ENCODE results near the gene PTBP3. TPM values are rescaled to one million over a fixed set of nuclear protein-coding genes. Genes with fewer than 3 reads are reported as not detected.

PTBP3 gene
- total RNA-seq, 2 donors from 2014 or later, result 83.3 to 94.8 TPM

DNA sequence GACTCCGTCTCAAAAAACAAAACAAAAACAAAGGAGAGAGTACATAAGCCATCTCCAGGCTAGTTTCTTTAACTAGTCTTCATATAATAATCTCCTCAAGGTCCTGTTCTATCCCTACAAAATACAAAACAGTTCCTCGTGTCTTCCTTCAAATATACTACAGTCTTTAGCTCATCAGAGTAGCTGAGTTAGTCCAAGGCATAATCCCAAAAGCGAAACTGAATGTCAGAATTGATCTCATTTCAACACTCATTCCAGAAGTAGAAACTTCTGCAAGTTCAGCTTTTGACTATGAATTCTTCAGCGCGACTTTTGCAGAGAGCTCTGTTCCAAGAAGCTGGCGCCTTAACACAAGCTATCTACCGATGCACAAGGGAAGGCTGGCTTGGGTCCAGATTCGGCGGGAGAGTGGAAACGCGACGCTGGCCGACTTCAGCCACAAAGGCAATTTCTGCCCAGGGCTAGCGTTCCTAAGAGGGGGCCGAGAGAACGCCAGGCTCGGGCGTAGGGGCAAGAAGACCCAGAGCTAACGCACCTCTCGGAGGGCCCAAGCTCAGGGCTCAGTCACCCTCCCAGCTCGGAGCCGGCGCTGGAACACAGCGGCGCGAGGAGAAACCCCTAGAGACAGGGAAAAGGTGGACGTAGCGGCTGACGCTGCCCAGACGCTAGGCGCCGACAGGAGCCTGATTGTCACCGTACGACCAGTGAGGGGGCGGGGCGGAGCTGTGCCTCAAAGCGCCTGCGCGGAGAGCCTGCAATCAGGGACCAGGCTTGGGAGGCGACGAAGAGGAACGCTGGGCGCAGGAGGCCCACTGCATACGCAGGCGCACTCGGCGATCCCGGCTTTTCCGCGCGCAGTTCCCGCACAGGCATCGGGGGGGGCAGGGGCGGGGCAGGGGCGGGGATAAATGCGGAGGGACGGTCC lies 46.0 kb upstream of the PTBP3 start:
- no peaks in the 10 kb centered on the region for H3K27me3 Mint-ChIP-seq (ENCODE audit: insufficient read depth)
- Histone ChIP-seq H3K27ac (ENCODE audit: low read depth, low read length) (peak overlapping the region; percentile 98), H3K4me1 (ENCODE audit: control insufficient read depth, insufficient read depth, low read length) (no peaks in the 10 kb centered on the region), H3K27me3 (ENCODE audit: control insufficient read depth, insufficient read depth, low read length, poor library complexity, severe bottlenecking) (no peaks in the 10 kb centered on the region), H3K9me3 (ENCODE audit: control insufficient read depth, low read length) (no peaks in the 10 kb centered on the region), H3K4me3 (ENCODE audit: low read length) (peak overlapping the region; percentile 96), H3K9ac (ENCODE audit: extremely low read depth, low read length, poor library complexity, severe bottlenecking) (peak overlapping the region; percentile 86), H3K36me3 (ENCODE audit: control insufficient read depth, insufficient read depth, low read length) (no peaks in the 10 kb centered on the region)
- H3K4me1 Mint-ChIP-seq, result peaks cover 21% of the 10 kb centered on the region
- H3K36me3 Mint-ChIP-seq (ENCODE audit: low read depth), result no peaks in the 10 kb centered on the region
- peak overlapping the region; percentile 100 for H3K27ac Mint-ChIP-seq
- peak overlapping the region; percentile 84 for H3K4me3 Mint-ChIP-seq
- H3K9me3 Mint-ChIP-seq, result no peaks in the 10 kb centered on the region
- DNase-seq, result peak; percentile 100
- 3 to 10% methylated on average over 18 to 57 of the region's 57 CpGs for WGBS, 2 experiments (ENCODE audit: insufficient coverage in 1 of 2, insufficient read length in 1 of 2)
- TF ChIP-seq, protein P1, sequence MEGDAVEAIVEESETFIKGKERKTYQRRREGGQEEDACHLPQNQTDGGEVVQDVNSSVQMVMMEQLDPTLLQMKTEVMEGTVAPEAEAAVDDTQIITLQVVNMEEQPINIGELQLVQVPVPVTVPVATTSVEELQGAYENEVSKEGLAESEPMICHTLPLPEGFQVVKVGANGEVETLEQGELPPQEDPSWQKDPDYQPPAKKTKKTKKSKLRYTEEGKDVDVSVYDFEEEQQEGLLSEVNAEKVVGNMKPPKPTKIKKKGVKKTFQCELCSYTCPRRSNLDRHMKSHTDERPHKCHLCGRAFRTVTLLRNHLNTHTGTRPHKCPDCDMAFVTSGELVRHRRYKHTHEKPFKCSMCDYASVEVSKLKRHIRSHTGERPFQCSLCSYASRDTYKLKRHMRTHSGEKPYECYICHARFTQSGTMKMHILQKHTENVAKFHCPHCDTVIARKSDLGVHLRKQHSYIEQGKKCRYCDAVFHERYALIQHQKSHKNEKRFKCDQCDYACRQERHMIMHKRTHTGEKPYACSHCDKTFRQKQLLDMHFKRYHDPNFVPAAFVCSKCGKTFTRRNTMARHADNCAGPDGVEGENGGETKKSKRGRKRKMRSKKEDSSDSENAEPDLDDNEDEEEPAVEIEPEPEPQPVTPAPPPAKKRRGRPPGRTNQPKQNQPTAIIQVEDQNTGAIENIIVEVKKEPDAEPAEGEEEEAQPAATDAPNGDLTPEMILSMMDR (conservative IDR thresholded peaks at IDR 0.05), result no peak

DNA sequence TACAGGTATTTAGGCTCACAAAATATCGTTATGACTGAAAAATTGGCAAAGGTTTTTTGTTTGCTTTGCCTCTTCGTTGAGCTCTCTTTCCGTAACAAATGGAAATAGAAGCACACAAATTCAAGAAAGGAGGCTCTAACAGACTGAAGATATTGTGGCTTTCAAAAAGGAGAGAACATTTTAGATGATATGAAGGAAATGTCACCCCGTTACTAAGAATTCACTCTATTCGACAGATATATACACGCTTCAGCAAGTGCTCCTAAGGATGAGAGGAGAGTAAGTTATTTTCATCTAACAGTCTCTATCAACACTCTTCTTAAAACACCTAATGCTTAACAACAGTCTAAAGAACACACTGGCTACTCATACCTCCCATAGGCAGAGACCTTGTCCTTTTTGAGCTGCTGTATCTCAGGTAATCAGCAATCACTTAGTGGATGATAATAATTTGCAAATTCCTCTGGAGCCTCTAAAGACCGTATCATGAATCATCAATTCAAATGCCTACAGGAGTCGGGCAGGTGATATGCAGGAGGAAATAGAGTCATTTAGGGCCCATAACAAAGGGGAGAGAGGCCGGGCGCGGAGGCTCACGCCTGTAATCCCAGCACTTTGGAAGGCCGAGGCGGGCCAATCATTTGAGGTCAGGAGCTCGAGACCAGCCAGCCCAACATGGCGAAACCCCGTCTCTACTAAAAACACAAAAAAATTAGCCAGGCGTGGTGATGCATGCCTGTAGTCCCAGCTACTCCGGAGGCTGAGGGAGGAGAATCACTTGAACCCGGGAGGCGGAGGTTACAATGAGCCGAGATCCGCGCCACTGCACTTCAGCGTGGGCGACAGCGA lies 45.1 kb upstream of the PTBP3 start:
- peak overlapping the region; percentile 98 for H3K27ac ChIP-seq (ENCODE audit: low read depth, low read length)
- Mint-ChIP-seq H3K27me3 (ENCODE audit: insufficient read depth) (no peaks in the 10 kb centered on the region), H3K9me3 (no peaks in the 10 kb centered on the region), H3K36me3 (ENCODE audit: low read depth) (no peaks in the 10 kb centered on the region), H3K27ac (peak overlapping the region; percentile 100), H3K4me1 (peaks cover 21% of the 10 kb centered on the region), H3K4me3 (peak overlapping the region; percentile 84)
- no peaks in the 10 kb centered on the region for H3K36me3 ChIP-seq (ENCODE audit: control insufficient read depth, insufficient read depth, low read length)
- peak; percentile 51 for DNase-seq
- peak overlapping the region; percentile 96 for H3K4me3 ChIP-seq (ENCODE audit: low read length)
- H3K27me3 ChIP-seq (ENCODE audit: control insufficient read depth, insufficient read depth, low read length, poor library complexity, severe bottlenecking), result no peaks in the 10 kb centered on the region
- WGBS, 2 experiments (ENCODE audit: insufficient coverage in 1 of 2, insufficient read length in 1 of 2), result 77 to 82% methylated on average over 19 to 27 of the region's 27 CpGs
- peak overlapping the region; percentile 86 for H3K9ac ChIP-seq (ENCODE audit: extremely low read depth, low read length, poor library complexity, severe bottlenecking)
- H3K4me1 ChIP-seq (ENCODE audit: control insufficient read depth, insufficient read depth, low read length), result no peaks in the 10 kb centered on the region
- TF ChIP-seq, protein P1 (conservative IDR thresholded peaks at IDR 0.05), result no peak
- no peaks in the 10 kb centered on the region for H3K9me3 ChIP-seq (ENCODE audit: control insufficient read depth, low read length)

DNA sequence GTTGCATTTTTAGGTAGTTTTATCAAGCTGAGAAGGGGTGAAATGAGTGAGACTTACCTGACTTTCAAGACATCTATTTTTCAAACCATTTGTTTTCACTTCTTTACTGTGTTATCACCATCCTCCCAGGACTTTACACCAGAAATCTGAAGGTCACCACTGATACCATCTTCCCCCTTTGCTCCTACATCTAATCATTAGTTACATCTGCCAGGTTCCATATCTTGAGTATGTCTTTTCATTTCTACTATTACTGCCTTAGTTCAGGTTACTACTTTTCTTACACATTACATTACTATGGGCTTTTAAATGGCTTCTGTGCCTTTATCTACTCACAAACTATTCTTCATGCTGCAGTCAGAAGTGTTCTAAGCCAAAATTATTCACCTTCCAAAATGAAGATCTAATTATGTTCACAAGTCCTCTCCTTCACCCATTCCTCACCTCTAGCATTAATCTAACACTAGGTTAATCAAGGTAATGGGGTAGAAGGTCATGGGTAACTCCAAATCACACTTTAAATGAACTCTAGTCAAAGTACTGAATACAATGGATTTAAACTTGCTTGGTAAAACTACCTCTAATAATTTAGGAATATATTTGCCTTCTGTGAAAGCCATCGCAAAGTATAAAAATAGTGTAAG lies 44.4 kb upstream of the PTBP3 start:
- no peaks in the 10 kb centered on the region for H3K27me3 Mint-ChIP-seq (ENCODE audit: insufficient read depth)
- H3K36me3 Mint-ChIP-seq (ENCODE audit: low read depth), result no peaks in the 10 kb centered on the region
- Histone ChIP-seq H3K9ac (ENCODE audit: extremely low read depth, low read length, poor library complexity, severe bottlenecking) (no peak overlapping the region), H3K36me3 (ENCODE audit: control insufficient read depth, insufficient read depth, low read length) (no peaks in the 10 kb centered on the region), H3K4me3 (ENCODE audit: low read length) (peak overlapping the region; percentile 96), H3K27ac (ENCODE audit: low read depth, low read length) (no peak overlapping the region), H3K27me3 (ENCODE audit: control insufficient read depth, insufficient read depth, low read length, poor library complexity, severe bottlenecking) (no peaks in the 10 kb centered on the region), H3K9me3 (ENCODE audit: control insufficient read depth, low read length) (no peaks in the 10 kb centered on the region), H3K4me1 (ENCODE audit: control insufficient read depth, insufficient read depth, low read length) (no peaks in the 10 kb centered on the region)
- H3K9me3 Mint-ChIP-seq, result no peaks in the 10 kb centered on the region
- WGBS, 2 experiments (ENCODE audit: insufficient coverage in 1 of 2, insufficient read length in 1 of 2), result 80 to 97% methylated on average over 1 of the region's 1 CpG
- no peak overlapping the region for H3K27ac Mint-ChIP-seq
- TF ChIP-seq, protein P1 (conservative IDR thresholded peaks at IDR 0.05), result no peak
- H3K4me1 Mint-ChIP-seq, result peaks cover 21% of the 10 kb centered on the region
- no peak for DNase-seq
- H3K4me3 Mint-ChIP-seq, result peak overlapping the region; percentile 1
